Loucy (cell line): ENCODE measurements around the gene NECAB3.

Source experiments
- CTCF ChIP-seq: fragments of 200-600 bp; sonication (generic); conservative IDR thresholded peaks from 2 replicates; pipeline ENCODE4 v1.5.1; 2014; ENCODE audit warnings: mild to moderate bottlenecking, antibody characterized with exemption, low read length
- EZH2phosphoT487 ChIP-seq: fragments of 200-600 bp; IDR thresholded peaks from 2 replicates; pipeline ENCODE4 v1.6.1; 2018; ENCODE audit warnings: antibody characterized with exemption, mild to moderate bottlenecking, moderate library complexity, borderline replicate concordance

GRCh38 chr20:33674294-33675135 lies at the start of gene NECAB3:
- TF ChIP-seq CTCF: no peak
- no peak for TF ChIP-seq EZH2phosphoT487
